SJSA1 (cell line): ENCODE data around the gene SHISA5. TPM values are rescaled to one million over a fixed set of nuclear protein-coding genes. Genes with fewer than 3 reads are reported as not detected.
"Not testable (repeated sequence)": the region's sequence is repeated elsewhere in the genome, so short reads cannot be mapped to it uniquely, and the experiment has no call there.

Experiments
- DNase-seq, 2 experiments: peaks; one replicate each; pipeline ENCODE4 v3.0.0-alpha.2; 2015 to 2020; ENCODE audit warnings: low spot score in 2 of 2, low read depth in 1 of 2
- H3K27ac ChIP-seq: fragments of 250-450 bp; sonication (Bioruptor Pico); 2 replicates; pipeline ENCODE4 v1.5.1; 2020; ENCODE audit warnings: mild to moderate bottlenecking, moderate library complexity
- H3K27me3 ChIP-seq: fragments of 250-450 bp; sonication (Bioruptor Pico); replicated peaks from 2 replicates; pipeline ENCODE4 v1.5.1; 2020; ENCODE audit warnings: mild to moderate bottlenecking, moderate library complexity
- H3K36me3 ChIP-seq: fragments of 250-450 bp; sonication (Bioruptor Pico); 2 replicates; pipeline ENCODE4 v1.5.1; 2020; ENCODE audit warnings: mild to moderate bottlenecking
- H3K4me1 ChIP-seq: fragments of 250-450 bp; sonication (Bioruptor Pico); replicated peaks from 2 replicates; pipeline ENCODE4 v1.6.1; 2021; ENCODE audit warnings: mild to moderate bottlenecking
- H3K4me3 ChIP-seq: fragments of 250-450 bp; sonication (Bioruptor Pico); 2 replicates; pipeline ENCODE4 v1.5.1; 2020; ENCODE audit warnings: mild to moderate bottlenecking
- H3K9me3 ChIP-seq: fragments of 250-450 bp; sonication (Bioruptor Pico); replicated peaks from 2 replicates; pipeline ENCODE4 v1.5.1; 2020; ENCODE audit warnings: mild to moderate bottlenecking
- total RNA-seq: library from RNA; depleted of rRNA; stranded (reverse); fragments of >200 nt; shearing (Covaris generic); gene quantifications from 2 replicates; pipeline ENCODE4 v1.2.3, GENCODE V29; 2014

Gene SHISA5
- total RNA-seq, 1 experiment from 2014 or later: 105 TPM

GRCh38 chr3:48535578-48535977 is 31.6 kb upstream of the SHISA5 start:
- H3K4me3 ChIP-seq: no peak overlapping the region
- no peaks in the 10 kb centered on the region for H3K4me1 ChIP-seq
- H3K9me3 ChIP-seq: no peaks in the 10 kb centered on the region
- no peak overlapping the region for H3K27ac ChIP-seq
- peaks cover 20% of the 10 kb centered on the region for H3K36me3 ChIP-seq
- no peak for DNase-seq
- no peaks in the 10 kb centered on the region for H3K27me3 ChIP-seq

- H3K27me3 ChIP-seq: no peaks in the 10 kb centered on the region
- H3K4me3 ChIP-seq: no peak overlapping the region
- H3K27ac ChIP-seq: no peak overlapping the region
- no peaks in the 10 kb centered on the region for H3K4me1 ChIP-seq
- DNase-seq: no peak
- peaks cover 20% of the 10 kb centered on the region for H3K36me3 ChIP-seq
- no peaks in the 10 kb centered on the region for H3K9me3 ChIP-seq
Observed at GRCh38 chr3:48532977-48533337, 29.0 kb upstream of the SHISA5 start.

DNA sequence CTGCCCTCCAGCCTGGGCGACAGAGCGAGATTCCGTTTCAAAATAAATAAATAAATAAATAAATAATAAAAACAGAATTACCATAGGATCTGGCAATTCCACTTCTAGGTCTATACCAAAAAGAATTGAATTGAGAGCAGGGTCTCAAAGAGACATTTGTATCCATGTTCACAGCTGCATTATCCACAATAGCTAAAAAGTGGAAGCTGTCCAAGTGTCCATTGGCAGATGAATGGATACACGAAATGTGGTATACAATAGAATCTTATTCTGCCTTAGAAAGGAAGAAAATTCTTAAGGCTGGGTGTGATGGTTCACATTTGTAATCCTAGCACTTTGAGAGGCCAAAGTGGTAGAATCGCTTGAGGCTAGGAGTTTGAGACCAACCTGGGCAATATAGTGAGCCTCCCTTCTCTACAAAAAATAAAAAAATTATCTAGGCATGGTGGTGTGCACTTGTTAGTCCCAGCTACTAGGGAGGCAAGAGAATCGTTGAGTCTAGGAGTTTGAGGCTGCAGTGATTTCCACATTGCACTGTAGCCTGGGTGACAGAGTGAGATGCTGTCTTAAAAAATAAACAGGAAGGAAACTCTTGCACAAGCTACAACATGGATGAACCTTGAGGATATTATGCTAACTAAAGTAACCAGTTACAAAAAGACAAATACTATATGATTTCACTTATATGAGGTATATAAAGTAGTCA is 28.4 kb upstream of the SHISA5 start:
- Histone ChIP-seq H3K27me3 (no peaks in the 10 kb centered on the region), H3K4me1 (no peaks in the 10 kb centered on the region), H3K36me3 (peaks cover 17% of the 10 kb centered on the region), H3K9me3 (no peaks in the 10 kb centered on the region), H3K4me3 (no peak overlapping the region), H3K27ac (no peak overlapping the region)
- no peak for DNase-seq

- peaks cover 14% of the 10 kb centered on the region for H3K36me3 ChIP-seq
- not testable (repeated sequence) for H3K4me3 ChIP-seq, H3K4me1 ChIP-seq, H3K9me3 ChIP-seq, DNase-seq, H3K27ac ChIP-seq, H3K27me3 ChIP-seq
Observed at GRCh38 chr3:48530701-48531100, 26.7 kb upstream of the SHISA5 start.

GRCh38 chr3:48528754-48529153 is 24.8 kb upstream of the SHISA5 start:
- H3K4me1 ChIP-seq: no peaks in the 10 kb centered on the region
- no peak for DNase-seq
- peaks cover 13% of the 10 kb centered on the region for H3K36me3 ChIP-seq
- no peaks in the 10 kb centered on the region for H3K9me3 ChIP-seq
- no peak overlapping the region for H3K4me3 ChIP-seq
- no peak overlapping the region for H3K27ac ChIP-seq
- no peaks in the 10 kb centered on the region for H3K27me3 ChIP-seq

DNA sequence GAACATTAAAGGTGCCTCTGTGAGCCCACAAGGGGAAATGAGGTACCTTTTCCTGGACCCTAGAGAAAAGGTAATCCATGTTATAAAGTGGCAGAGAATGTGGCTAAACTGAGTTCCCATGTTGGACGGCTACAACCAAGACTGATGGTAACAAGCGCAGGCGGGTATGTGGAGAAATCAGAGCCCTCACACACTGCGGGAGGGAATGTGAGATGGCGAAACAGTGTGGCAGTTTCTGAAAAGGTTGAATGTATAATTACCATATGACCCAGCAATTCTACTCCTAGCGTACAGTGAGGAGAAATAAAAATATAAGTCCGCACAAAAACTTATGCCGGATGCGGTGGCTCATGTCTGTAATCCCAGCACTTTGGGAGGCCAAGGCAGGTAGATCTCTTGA is 24.1 kb upstream of the SHISA5 start:
- H3K9me3 ChIP-seq: no peaks in the 10 kb centered on the region
- H3K4me1 ChIP-seq: no peaks in the 10 kb centered on the region
- no peak for DNase-seq
- H3K27me3 ChIP-seq: no peaks in the 10 kb centered on the region
- H3K36me3 ChIP-seq: peaks cover 11% of the 10 kb centered on the region
- no peak overlapping the region for H3K4me3 ChIP-seq
- H3K27ac ChIP-seq: no peak overlapping the region

GRCh38 chr3:48524970-48525369 is 21.0 kb upstream of the SHISA5 start:
- H3K9me3 ChIP-seq: no peaks in the 10 kb centered on the region
- no peak overlapping the region for H3K27ac ChIP-seq
- no peaks in the 10 kb centered on the region for H3K4me1 ChIP-seq
- no peaks in the 10 kb centered on the region for H3K27me3 ChIP-seq
- no peak overlapping the region for H3K4me3 ChIP-seq
- H3K36me3 ChIP-seq: peaks cover 7% of the 10 kb centered on the region; the same call in 1 of the 2 replicates
- no peak for DNase-seq

DNA sequence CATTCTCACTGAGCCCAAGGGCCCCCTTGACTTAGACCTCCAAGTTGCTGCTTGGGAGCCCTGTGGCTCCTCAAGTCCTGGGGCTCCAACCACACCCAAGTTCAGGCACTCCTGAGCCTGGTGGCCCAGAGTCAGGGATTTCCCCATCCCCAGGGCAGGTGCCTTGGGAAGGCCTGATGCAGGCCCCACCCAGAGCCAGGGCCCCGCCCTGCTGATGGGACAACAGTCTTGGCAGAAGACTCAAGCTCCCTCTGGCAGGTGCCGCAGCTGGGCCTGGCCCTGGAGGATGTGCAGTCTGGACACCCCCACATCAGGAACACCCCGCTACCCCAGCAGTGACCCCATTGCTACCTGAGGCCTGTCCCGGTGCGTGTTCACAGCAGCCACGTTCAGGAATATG is 17.7 kb upstream of the SHISA5 start:
- H3K4me3 ChIP-seq: no peak overlapping the region
- no peaks in the 10 kb centered on the region for H3K9me3 ChIP-seq
- H3K27me3 ChIP-seq: no peaks in the 10 kb centered on the region
- H3K27ac ChIP-seq: no peak overlapping the region
- no peaks in the 10 kb centered on the region for H3K4me1 ChIP-seq
- no peak for DNase-seq
- H3K36me3 ChIP-seq: peaks cover 7% of the 10 kb centered on the region; the same call in 1 of the 2 replicates

GRCh38 chr3:48519277-48519643 is 15.3 kb upstream of the SHISA5 start:
- DNase-seq: no peak
- no peak overlapping the region for H3K4me3 ChIP-seq
- H3K36me3 ChIP-seq: peaks cover 7% of the 10 kb centered on the region; the same call in 1 of the 2 replicates
- no peaks in the 10 kb centered on the region for H3K4me1 ChIP-seq
- H3K9me3 ChIP-seq: no peaks in the 10 kb centered on the region
- H3K27ac ChIP-seq: no peak overlapping the region
- H3K27me3 ChIP-seq: no peaks in the 10 kb centered on the region

DNA sequence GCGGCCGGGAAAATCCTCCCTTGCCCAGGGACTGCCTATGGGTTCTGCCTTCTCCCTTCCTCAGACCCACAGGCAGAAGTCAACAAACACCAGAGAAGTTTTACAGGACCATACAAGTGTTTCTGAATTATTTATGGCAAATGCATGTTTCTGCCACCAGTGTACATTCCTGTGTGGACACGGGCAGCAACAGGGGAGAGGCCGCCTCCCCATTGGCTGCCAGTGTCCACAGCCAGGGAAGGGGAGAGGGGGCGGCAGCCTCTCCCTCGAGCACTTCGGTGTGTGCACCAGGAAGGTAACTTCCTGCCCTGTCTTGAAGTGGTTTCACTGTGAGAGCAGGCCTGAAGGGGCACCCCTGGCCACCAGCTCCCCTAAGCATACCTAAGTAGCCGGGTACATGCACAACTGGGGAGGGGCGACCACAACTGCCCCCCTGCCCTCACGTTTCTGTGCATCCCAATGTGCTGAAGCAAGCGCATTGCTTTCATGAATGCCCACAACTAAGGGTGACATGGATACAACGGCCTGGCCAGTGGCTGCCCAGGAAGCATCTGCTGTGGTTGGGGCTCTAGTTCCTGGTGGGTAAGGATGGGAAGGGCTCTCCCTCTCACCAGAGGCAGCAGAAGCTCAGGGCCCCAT is 14.8 kb upstream of the SHISA5 start:
- H3K27ac ChIP-seq: no peak overlapping the region
- H3K27me3 ChIP-seq: no peaks in the 10 kb centered on the region
- H3K4me1 ChIP-seq: no peaks in the 10 kb centered on the region
- H3K36me3 ChIP-seq: peaks cover 3% of the 10 kb centered on the region; the same call in 1 of the 2 replicates
- no peaks in the 10 kb centered on the region for H3K9me3 ChIP-seq
- no peak overlapping the region for H3K4me3 ChIP-seq
- no peak for DNase-seq

GRCh38 chr3:48518069-48518468 is 14.1 kb upstream of the SHISA5 start:
- Histone ChIP-seq H3K9me3 (no peaks in the 10 kb centered on the region), H3K27me3 (no peaks in the 10 kb centered on the region), H3K27ac (no peak overlapping the region), H3K4me3 (no peak overlapping the region), H3K4me1 (no peaks in the 10 kb centered on the region), H3K36me3 (0 out of 2 replicates have a peak, but pooled peaks cover 3% of the 10 kb centered on the region)
- no peak for DNase-seq

GRCh38 chr3:48516571-48516970 is 12.6 kb upstream of the SHISA5 start:
- no peak for DNase-seq
- Histone ChIP-seq H3K9me3 (no peaks in the 10 kb centered on the region), H3K27ac (no peak overlapping the region), H3K4me3 (no peak overlapping the region), H3K36me3 (no peaks in the 10 kb centered on the region), H3K27me3 (no peaks in the 10 kb centered on the region), H3K4me1 (no peaks in the 10 kb centered on the region)

DNA sequence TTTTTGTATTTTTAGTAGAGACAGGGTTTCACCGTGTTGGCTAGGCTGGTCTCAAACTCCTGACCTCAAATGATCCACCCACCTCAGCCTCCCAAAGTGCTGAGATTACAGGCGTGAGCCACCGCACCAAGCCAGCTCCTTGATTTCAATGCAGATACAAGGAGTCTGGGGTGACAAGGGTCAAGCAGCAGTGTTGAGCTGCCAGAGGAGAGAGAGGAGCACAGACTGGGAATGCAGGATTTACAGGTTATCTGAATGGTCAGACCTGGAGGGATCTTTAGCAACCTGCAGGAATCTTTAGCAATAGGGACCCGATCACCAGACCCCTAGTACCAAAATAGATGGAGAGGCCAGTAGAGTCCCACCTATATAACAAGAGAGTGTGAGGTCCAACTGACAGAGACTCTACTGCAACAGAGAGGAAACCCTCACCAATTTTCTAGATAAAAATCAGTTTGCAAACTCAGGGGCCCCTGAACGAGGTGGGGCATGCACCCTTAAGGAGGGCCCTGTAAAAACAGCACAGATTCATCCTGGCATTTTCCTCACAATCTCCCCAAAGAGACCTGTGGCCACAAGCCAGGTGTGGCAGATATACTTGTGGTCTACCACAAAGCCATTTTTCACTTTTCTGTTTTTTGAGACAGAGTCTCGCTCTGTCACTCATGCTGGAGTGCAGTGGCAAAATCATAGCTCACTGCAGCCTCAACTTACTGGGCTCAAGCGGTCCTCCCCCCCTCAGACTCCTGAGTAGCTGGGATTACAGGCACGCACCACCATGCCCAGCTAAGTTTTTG is 10.7 kb upstream of the SHISA5 start:
- Histone ChIP-seq H3K4me1 (no peaks in the 10 kb centered on the region), H3K4me3 (no peak overlapping the region), H3K36me3 (no peaks in the 10 kb centered on the region), H3K9me3 (no peaks in the 10 kb centered on the region), H3K27me3 (no peaks in the 10 kb centered on the region), H3K27ac (no peak overlapping the region)
- no peak for DNase-seq

DNA sequence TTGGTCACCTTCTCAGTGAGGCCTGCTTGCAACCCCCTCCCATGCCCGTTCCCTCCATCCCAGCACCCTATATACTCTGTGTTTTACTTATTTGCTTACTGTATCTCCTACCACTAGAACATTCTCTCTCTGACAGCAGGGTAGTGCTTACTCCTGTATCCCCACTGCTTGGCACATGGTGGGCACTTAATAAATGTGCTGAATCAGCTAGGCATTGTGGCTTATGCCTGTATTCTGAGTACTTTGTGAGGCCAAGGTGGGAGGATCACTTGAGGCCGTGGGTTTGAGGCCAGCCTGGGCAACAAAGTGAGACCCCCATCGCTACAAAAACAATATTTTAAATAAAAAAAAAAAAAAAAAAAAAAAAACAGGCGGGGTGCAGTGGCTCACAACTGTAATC is 7.6 kb upstream of the SHISA5 start:
- Histone ChIP-seq H3K4me3 (no peak overlapping the region), H3K4me1 (peaks cover 6% of the 10 kb centered on the region), H3K27me3 (no peaks in the 10 kb centered on the region), H3K27ac (no peak overlapping the region), H3K36me3 (no peaks in the 10 kb centered on the region), H3K9me3 (no peaks in the 10 kb centered on the region)
- DNase-seq: no peak
